IMR-90 (cell line): ENCODE results near the gene EIF4A3. TPM values are rescaled to one million over a fixed set of nuclear protein-coding genes. Genes with fewer than 3 reads are reported as not detected.

Source experiments
- ATAC-seq: fragments of 200-7000 bp; cut with Tn5 transposase; 2 replicates; pipeline ENCODE4 v1.9.1; 2020; ENCODE audit warnings: low read depth, mild to moderate bottlenecking, moderate library complexity
- BruUV-seq: library from RNA; stranded (reverse); fragments of 400-500 nt; replicated peaks from 2 replicates; lab custom pipeline; 2021; lab: Mats Ljungman, UMichigan
- CTCF ChIA-PET: fragments of 300-600 bp; formaldehyde crosslinking; extraction: SDS; loops from one replicate; lab custom pipeline; 2021; ENCODE audit warnings: antibody characterized with exemption; lab: Yijun Ruan, JAX
- POLR2A ChIA-PET: fragments of 300-600 bp; sonication (Branson Sonifier 250); formaldehyde crosslinking; loops from one replicate; lab custom pipeline; 2022; ENCODE audit warnings: antibody characterized with exemption; ENCODE audit not compliant: unreplicated experiment; lab: Charles Lee
- DNase-seq: peaks from one replicate; pipeline ENCODE4 v3.0.0; 2013
- H2AFZ ChIP-seq: replicated peaks from 2 replicates; pipeline ENCODE3; 2013; ENCODE audit warnings: low read length, mild to moderate bottlenecking; ENCODE audit not compliant: poor library complexity
- H2AK5ac ChIP-seq: 2 replicates; pipeline ENCODE4 v1.6.1; 2013; ENCODE audit warnings: low read depth, low read length, inconsistent platforms
- H2AK9ac ChIP-seq: replicated peaks from 2 replicates; pipeline ENCODE3; 2013; ENCODE audit warnings: mild to moderate bottlenecking, low read depth, low read length, moderate library complexity; ENCODE audit not compliant: poor library complexity
- H2BK120ac ChIP-seq: 2 replicates; pipeline ENCODE4 v1.6.1; 2013; ENCODE audit warnings: low read depth, low read length, inconsistent platforms
- H2BK15ac ChIP-seq: 3 replicates; pipeline ENCODE4 v1.6.1; 2013; ENCODE audit warnings: low read depth, low read length, inconsistent platforms
- H2BK20ac ChIP-seq: 2 replicates; pipeline ENCODE4 v1.6.1; 2013; ENCODE audit warnings: low read depth, mild to moderate bottlenecking, inconsistent platforms, low read length, moderate library complexity
- H2BK5ac ChIP-seq: 2 replicates; pipeline ENCODE4 v1.6.1; 2013; ENCODE audit warnings: mild to moderate bottlenecking, low read depth, low read length, inconsistent platforms; ENCODE audit not compliant: poor library complexity, severe bottlenecking
- H3K14ac ChIP-seq: replicated peaks from 2 replicates; pipeline ENCODE4 v1.6.1; 2013; ENCODE audit warnings: low read depth, low read length, inconsistent platforms
- H3K18ac ChIP-seq: 2 replicates; pipeline ENCODE4 v1.6.1; 2013; ENCODE audit warnings: low read depth, low read length, control low read depth
- H3K23ac ChIP-seq: 2 replicates; pipeline ENCODE4 v1.6.1; 2013; ENCODE audit warnings: low read depth, low read length, inconsistent platforms
- H3K27ac ChIP-seq: 2 replicates; pipeline ENCODE4 v1.5.1; 2013; ENCODE audit warnings: mild to moderate bottlenecking, control low read depth, low read length; ENCODE audit not compliant: insufficient read depth
- H3K27me3 ChIP-seq: 2 replicates; pipeline ENCODE4 v1.6.1; 2013; ENCODE audit warnings: low read length; ENCODE audit not compliant: control insufficient read depth, insufficient read depth
- H3K36me3 ChIP-seq: 2 replicates; pipeline ENCODE4 v1.6.1; 2013; ENCODE audit warnings: low read length, mixed read lengths; ENCODE audit not compliant: control insufficient read depth, insufficient read depth
- H3K4ac ChIP-seq: 2 replicates; pipeline ENCODE4 v1.6.1; 2013; ENCODE audit warnings: low read depth, low read length, inconsistent platforms
- H3K4me1 ChIP-seq: 2 replicates; pipeline ENCODE4 v1.6.1; 2013; ENCODE audit warnings: low read length, mixed read lengths; ENCODE audit not compliant: control insufficient read depth, insufficient read depth
- H3K4me2 ChIP-seq: 2 replicates; pipeline ENCODE4 v1.6.1; 2013; ENCODE audit warnings: low read depth, mild to moderate bottlenecking, control low read depth, low read length, moderate library complexity
- H3K4me3 ChIP-seq: 2 replicates; pipeline ENCODE4 v1.5.1; 2013; ENCODE audit warnings: low read depth, mild to moderate bottlenecking, control low read depth, low read length, moderate library complexity; ENCODE audit not compliant: insufficient read depth
- H3K56ac ChIP-seq: 2 replicates; pipeline ENCODE4 v1.6.1; 2013; ENCODE audit warnings: low read length, inconsistent platforms; ENCODE audit not compliant: insufficient read depth; ENCODE audit errors: extremely low read depth
- H3K79me1 ChIP-seq, 2 experiments: 2 replicates each; pipeline ENCODE4 v1.6.1; 2013; ENCODE audit warnings: low read length in 2 of 2, inconsistent platforms in 1 of 2, low read depth in 1 of 2
- H3K9ac ChIP-seq: 2 replicates; pipeline ENCODE4 v1.6.1; 2013; ENCODE audit warnings: low read depth, low read length, control low read depth
- H3K9me1 ChIP-seq: 2 replicates; pipeline ENCODE4 v1.6.1; 2013; ENCODE audit warnings: low read length, inconsistent platforms; ENCODE audit not compliant: insufficient read depth
- H3K9me3 ChIP-seq: 2 replicates; pipeline ENCODE4 v1.6.1; 2013; ENCODE audit warnings: low read length; ENCODE audit not compliant: control insufficient read depth, insufficient read depth
- H4K20me1 ChIP-seq: 2 replicates; pipeline ENCODE4 v1.6.1; 2013; ENCODE audit warnings: low read length, inconsistent platforms; ENCODE audit not compliant: insufficient read depth
- H4K5ac ChIP-seq: 2 replicates; pipeline ENCODE4 v1.6.1; 2013; ENCODE audit warnings: mild to moderate bottlenecking, low read depth, low read length, control low read depth
- H4K8ac ChIP-seq, 2 experiments: 2 replicates each; pipeline ENCODE4 v1.6.1; 2013; ENCODE audit warnings: low read depth in 2 of 2, low read length in 2 of 2, control low read depth in 1 of 2, inconsistent platforms in 1 of 2
- H4K91ac ChIP-seq: 2 replicates; pipeline ENCODE4 v1.6.1; 2013; ENCODE audit warnings: low read depth, low read length, inconsistent platforms; ENCODE audit not compliant: insufficient read depth
- CHD1 ChIP-seq: IDR thresholded peaks from 2 replicates; pipeline ENCODE4 v1.6.1; 2012; ENCODE audit warnings: low read depth, low read length, improper control_type of control experiment
- CTCF ChIP-seq: conservative IDR thresholded peaks from 2 replicates; pipeline ENCODE4 v1.5.1; 2012; ENCODE audit warnings: mild to moderate bottlenecking, low read depth, low read length, improper control_type of control experiment
- MAZ ChIP-seq: IDR thresholded peaks from 2 replicates; pipeline ENCODE4 v1.6.1; 2012; ENCODE audit warnings: low read depth, mild to moderate bottlenecking, low read length, improper control_type of control experiment, moderate library complexity, borderline replicate concordance
- RAD21 ChIP-seq: IDR thresholded peaks from 2 replicates; pipeline ENCODE4 v1.6.1; 2012; ENCODE audit warnings: low read length, improper control_type of control experiment
- USF2 ChIP-seq: fragments of 150-350 bp; IDR thresholded peaks from 2 replicates; pipeline ENCODE4 v1.6.1; 2017; ENCODE audit warnings: mild to moderate bottlenecking, antibody characterized with exemption, low read length, low read depth
- WGBS, 2 experiments: methylation state at CpG; one replicate each; pipeline versions ENCODE4 v1.1.5 to v1.1.7; 2013; ENCODE audit warnings: missing lambda C conversion rate in 2 of 2; ENCODE audit not compliant: insufficient read length in 1 of 2; ENCODE audit errors: extremely low coverage in 2 of 2; 5-methylcytosine and 5-hydroxymethylcytosine counted together
- dilution Hi-C: fragments of 300-500 bp; cut with HindIII; formaldehyde crosslinking; loops from one replicate; pipeline ENCODE4 v1.14.3; 2018; ENCODE audit warnings: low sequenced_read_pairs; ENCODE audit not compliant: unreplicated experiment
- in situ Hi-C: fragments of 300-500 bp; cut with MboI; formaldehyde crosslinking; loops from 3 replicates; pipeline ENCODE4 v1.14.3; 2019; ENCODE audit warnings: low sequenced_read_pairs, inconsistent platforms, mixed read lengths
- intact Hi-C: fragments of 100-400 bp; cut with micrococcal nuclease; formaldehyde crosslinking; loops from 2 replicates; pipeline ENCODE4 v1.10.0; 2022
- polyA plus RNA-seq, 3 experiments: library from polyadenylated mRNA; depleted of rRNA; stranded (reverse); fragments of >200 nt; gene quantifications; 2 replicates each; pipeline ENCODE4 v1.2.3, GENCODE V29; 2012; ENCODE audit warnings: low replicate concordance in 1 of 3
- total RNA-seq: library from RNA; depleted of rRNA; stranded (reverse); fragments of >200 nt; gene quantifications from 2 replicates; pipeline ENCODE4 v1.2.3, GENCODE V29; 2012

Gene EIF4A3
- total and polyA plus RNA-seq, 2 of the 4 experiments (the other 2 are of a cell fraction) = 85.3 to 97.1 TPM

GRCh38 chr17:80169107-80169506, 22.2 kb upstream of the EIF4A3 start:
- TF ChIP-seq RAD21 = no peak
- TF ChIP-seq CHD1 = no peak
- TF ChIP-seq MAZ = no peak
- no peak for TF ChIP-seq USF2
- TF ChIP-seq CTCF = no peak
- H3K9me1 ChIP-seq = no peaks in the 10 kb centered on the region; the same call in 1 of the 2 replicates
- no peak overlapping the region for H3K4ac ChIP-seq
- H3K9me3 ChIP-seq = peaks cover 2% of the 10 kb centered on the region; the same call in 1 of the 2 replicates
- DNase-seq (no peak), ATAC-seq (no peak)
- H2BK20ac ChIP-seq = no peak overlapping the region
- ChIA-PET CTCF (no interaction called here), POLR2A (no interaction called here)
- no peaks in the 10 kb centered on the region for H3K4me1 ChIP-seq
- in situ Hi-C loops = no loop called here
- H3K18ac ChIP-seq = no peak overlapping the region
- H2AK9ac ChIP-seq = no peak overlapping the region
- H3K9ac ChIP-seq = no peak overlapping the region
- no peaks in the 10 kb centered on the region for H3K36me3 ChIP-seq
- no peak overlapping the region for H3K4me3 ChIP-seq
- no peak overlapping the region for H2AK5ac ChIP-seq
- no peak overlapping the region for H2BK5ac ChIP-seq
- H2BK15ac ChIP-seq = no peak overlapping the region
- H4K5ac ChIP-seq = no peak overlapping the region
- H3K56ac ChIP-seq = no peak overlapping the region
- H2BK120ac ChIP-seq = no peak overlapping the region
- no peak overlapping the region for H3K27ac ChIP-seq
- H3K23ac ChIP-seq = no peak overlapping the region
- no peak overlapping the region for H2AFZ ChIP-seq
- H3K14ac ChIP-seq = no peak overlapping the region
- dilution Hi-C loops = no loop called here
- no peaks in the 10 kb centered on the region for H3K79me1 ChIP-seq
- H4K8ac ChIP-seq = no peak overlapping the region
- WGBS, 2 experiments = 100% methylated on average over 1 of the region's 5 CpGs; no CpG with 5 or more reads in 1 of the 2 experiments
- H4K91ac ChIP-seq = no peak overlapping the region
- H4K20me1 ChIP-seq = no peaks in the 10 kb centered on the region
- intact Hi-C loops = no loop called here
- peaks cover 33% of the 10 kb centered on the region for H3K27me3 ChIP-seq
- H3K4me2 ChIP-seq = no peak overlapping the region
- no TSS peak for BruUV-seq
